Hematopoietic multipotent progenitor cell treated with erythropoietin and hydrocortisone succinate and interleukin-3 and kit ligand, for 4 days (in vitro differentiated cells): ENCODE data around the gene NAA16.
"Not testable (repeated sequence)": the region's sequence is repeated elsewhere in the genome, so short reads cannot be mapped to it uniquely, and the experiment has no call there.

Experiments used
- DNase-seq: peaks from one replicate; pipeline ENCODE4 v3.0.0-alpha.2; 2015

NAA16 gene

GRCh38 chr13:41411522-41411921, 100.5 kb downstream of the NAA16 start:
- DNase-seq: peak; percentile 50

DNA sequence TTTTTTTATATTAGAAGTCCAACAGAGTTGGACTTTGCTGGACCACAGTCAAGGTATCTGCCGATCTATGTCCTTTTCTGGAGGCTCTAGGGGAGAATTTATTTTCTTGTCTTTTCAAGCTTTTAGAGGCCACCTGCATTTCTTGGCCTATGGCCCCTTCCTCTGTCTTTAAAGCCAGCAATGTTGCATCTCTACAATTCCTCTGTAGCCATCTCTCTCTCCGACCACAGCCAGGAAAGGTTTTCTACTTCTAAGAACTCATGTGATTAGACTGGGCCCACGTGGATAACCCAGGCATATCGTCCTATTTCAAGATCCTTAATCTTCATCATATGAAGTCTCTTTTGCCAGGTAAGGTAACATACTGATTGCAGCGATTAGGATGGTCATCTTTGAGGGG, 102.8 kb downstream of the NAA16 start:
- no peak for DNase-seq

GRCh38 chr13:41416276-41416675, 105.2 kb downstream of the NAA16 start:
- no peak for DNase-seq

GRCh38 chr13:41418027-41418426, 107.0 kb downstream of the NAA16 start:
- DNase-seq: no peak

GRCh38 chr13:41418731-41419130, 107.7 kb downstream of the NAA16 start:
- DNase-seq: no peak

DNA sequence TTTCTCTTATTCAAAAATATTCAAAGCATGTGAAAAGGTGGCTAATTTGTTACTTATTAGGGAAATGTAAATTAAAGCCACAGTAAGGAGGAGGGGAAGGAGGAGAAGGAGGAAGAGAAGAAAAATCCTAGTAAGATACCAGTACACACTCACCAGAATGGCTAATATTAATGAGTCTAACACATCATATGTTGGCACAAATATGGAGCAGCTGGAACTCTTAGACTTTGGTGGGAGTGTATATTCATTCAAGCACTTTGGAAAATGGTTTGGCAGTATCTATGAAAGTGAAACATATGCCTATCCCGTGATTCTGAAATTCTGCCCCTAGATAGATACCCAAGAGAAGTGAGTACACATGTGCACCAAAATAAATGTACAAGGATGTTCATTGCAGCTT, 108.1 kb downstream of the NAA16 start:
- no peak for DNase-seq

DNA sequence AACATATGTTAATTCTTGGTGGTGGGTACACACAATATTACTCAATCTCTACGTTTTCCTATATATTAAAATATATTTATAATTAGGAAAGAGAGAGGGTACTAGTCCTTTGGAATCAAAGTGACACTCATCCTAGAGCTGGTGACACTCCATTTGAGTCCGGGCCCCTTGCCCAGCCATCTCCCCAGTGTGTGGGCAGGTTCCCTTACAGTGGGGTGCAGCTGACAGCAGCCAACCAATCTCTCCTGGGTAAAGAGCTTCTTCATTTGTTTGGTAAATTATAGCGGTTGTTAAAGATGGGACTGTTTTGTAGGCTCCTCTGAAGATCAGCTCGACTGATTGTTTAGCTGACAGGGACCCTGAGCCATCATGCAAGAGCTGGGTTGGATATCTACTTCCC, 109.1 kb downstream of the NAA16 start:
- no peak for DNase-seq

DNA sequence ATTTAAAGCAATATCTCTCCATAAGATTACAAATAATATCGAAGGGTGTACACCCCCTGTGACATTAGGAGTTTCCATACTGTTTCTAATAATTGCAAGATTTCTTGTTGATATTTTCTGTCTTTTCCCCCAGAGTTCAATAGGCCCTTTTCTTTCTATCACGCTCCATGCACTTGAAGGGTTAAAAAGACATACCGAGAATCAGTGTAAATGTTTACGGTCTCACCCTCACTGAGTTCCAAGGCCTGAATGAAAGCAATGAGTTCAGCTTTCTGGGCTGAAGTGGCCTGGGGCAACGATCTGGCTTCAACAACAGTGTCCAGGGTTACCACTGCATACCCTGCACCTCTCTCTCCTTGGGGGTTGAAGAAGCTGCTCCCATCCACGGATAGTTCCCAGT, 110.3 kb downstream of the NAA16 start:
- DNase-seq: not testable (repeated sequence)

DNA sequence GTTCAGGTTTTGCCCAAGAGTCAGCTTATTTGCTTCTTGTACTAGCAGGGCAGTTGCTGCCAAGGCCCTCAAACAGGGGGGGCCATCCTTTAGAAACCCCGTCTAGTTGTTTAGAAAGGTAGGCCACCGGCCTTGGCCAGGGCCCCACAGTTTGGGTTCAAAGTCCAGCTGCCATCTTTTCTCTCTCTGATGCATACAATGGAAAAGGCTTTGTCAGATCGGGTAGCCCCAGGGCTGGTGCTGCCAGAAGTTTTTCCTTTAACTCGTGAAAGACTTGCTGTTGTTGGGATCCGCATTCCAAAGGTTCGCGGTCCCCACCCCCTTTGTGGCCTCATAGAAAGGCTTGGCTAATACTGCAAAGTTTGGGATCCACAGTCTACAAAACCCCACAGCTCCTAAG, 110.9 kb downstream of the NAA16 start:
- not testable (repeated sequence) for DNase-seq

- DNase-seq: not testable (repeated sequence)
Measured at GRCh38 chr13:41423259-41423658, 112.2 kb downstream of the NAA16 start.

DNA sequence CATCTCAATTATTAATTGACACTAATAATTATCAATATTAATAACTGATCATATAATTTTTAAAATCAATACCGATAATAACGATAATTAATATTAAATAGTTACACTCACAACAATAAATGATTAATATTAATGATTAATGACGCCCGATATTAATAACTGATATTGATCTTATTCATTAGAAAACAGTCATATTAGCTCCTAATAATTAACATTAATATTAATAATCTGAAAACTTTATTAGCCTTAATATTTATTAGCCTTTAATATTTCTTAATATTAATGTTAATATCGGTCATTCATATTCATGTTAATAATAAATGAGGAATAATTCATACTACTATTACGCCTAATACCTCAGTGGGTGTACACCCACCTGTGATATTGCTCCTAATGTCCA, 113.6 kb downstream of the NAA16 start:
- DNase-seq: not testable (repeated sequence)

- DNase-seq: no peak
Measured at GRCh38 chr13:41426047-41426446, 115.0 kb downstream of the NAA16 start.
